SK-N-SH treated with all-trans-retinoic acid at 6 μM for 48 hours (cell line): Measurements from ENCODE around the gene KCNH2.

Source experiments
- ARNTL ChIP-seq: fragments of 450-650 bp; formaldehyde crosslinking; IDR thresholded peaks from 2 replicates; pipeline ENCODE4 v1.5.0; 2020; ENCODE audit warnings: low read depth, mild to moderate bottlenecking, moderate library complexity, borderline replicate concordance
- CREB5 ChIP-seq: fragments of 250-450 bp; sonication (Bioruptor Pico); IDR thresholded peaks from 2 replicates; pipeline ENCODE4 v1.5.1; 2020; ENCODE audit warnings: low read depth, mild to moderate bottlenecking, moderate library complexity
- CSDC2 ChIP-seq: fragments of 250-450 bp; sonication (Bioruptor Pico); IDR thresholded peaks from 2 replicates; pipeline ENCODE4 v1.5.0; 2020; ENCODE audit warnings: mild to moderate bottlenecking, moderate library complexity
- ESRRG ChIP-seq: fragments of 250-450 bp; sonication (Bioruptor Pico); IDR thresholded peaks from 2 replicates; pipeline ENCODE4 v1.6.1; 2021; ENCODE audit warnings: mild to moderate bottlenecking
- GLIS3 ChIP-seq: fragments of 250-450 bp; sonication (Bioruptor Pico); IDR thresholded peaks from 2 replicates; pipeline ENCODE4 v1.5.0; 2020; ENCODE audit warnings: mild to moderate bottlenecking, moderate library complexity
- PATZ1 ChIP-seq: fragments of 250-450 bp; sonication (Bioruptor Pico); IDR thresholded peaks from 2 replicates; pipeline ENCODE4 v1.8.0; 2020; ENCODE audit warnings: mild to moderate bottlenecking, moderate library complexity, borderline replicate concordance
- POU6F1 ChIP-seq: fragments of 250-450 bp; sonication (Bioruptor Pico); IDR thresholded peaks from 2 replicates; pipeline ENCODE4 v1.8.0; 2021; ENCODE audit warnings: low read depth, mild to moderate bottlenecking, moderate library complexity, borderline replicate concordance
- PPARA ChIP-seq: fragments of 250-450 bp; sonication (Bioruptor Pico); IDR thresholded peaks from 2 replicates; pipeline ENCODE4 v1.5.0; 2020; ENCODE audit warnings: mild to moderate bottlenecking, borderline replicate concordance
- RARB ChIP-seq: fragments of 250-450 bp; sonication (Bioruptor Pico); IDR thresholded peaks from 2 replicates; pipeline ENCODE4 v1.8.0; 2021; ENCODE audit warnings: mild to moderate bottlenecking, moderate library complexity
- TCF4 ChIP-seq: fragments of 250-450 bp; sonication (Bioruptor Pico); IDR thresholded peaks from 2 replicates; pipeline ENCODE4 v1.8.0; 2021; ENCODE audit warnings: mild to moderate bottlenecking, moderate library complexity, borderline replicate concordance
- TOX ChIP-seq: fragments of 250-450 bp; sonication (Bioruptor Pico); IDR thresholded peaks from 2 replicates; pipeline ENCODE4 v1.8.0; 2021; ENCODE audit warnings: mild to moderate bottlenecking, moderate library complexity, borderline replicate concordance
- ZC3H10 ChIP-seq: fragments of 250-450 bp; sonication (Bioruptor Pico); IDR thresholded peaks from 2 replicates; pipeline ENCODE4 v1.5.1; 2021; ENCODE audit warnings: mild to moderate bottlenecking, moderate library complexity
- ZFP3 ChIP-seq: fragments of 250-450 bp; sonication (Bioruptor Pico); IDR thresholded peaks from 2 replicates; pipeline ENCODE4 v1.5.0; 2020; ENCODE audit warnings: mild to moderate bottlenecking, moderate library complexity
- ZFP30 ChIP-seq: fragments of 450-650 bp; formaldehyde crosslinking; IDR thresholded peaks from 2 replicates; pipeline ENCODE4 v1.5.0; 2022; ENCODE audit warnings: mild to moderate bottlenecking, moderate library complexity

GRCh38 chr7:150914196-150914595 is 63.9 kb downstream of the KCNH2 start:
- no peak for TF ChIP-seq POU6F1 (CRISPR knock-in tag)
- TF ChIP-seq ZFP30 (CRISPR knock-in tag) = no peak
- no peak for TF ChIP-seq CREB5
- TF ChIP-seq CSDC2 (CRISPR knock-in tag) = no peak
- no peak for TF ChIP-seq PATZ1 (CRISPR knock-in tag)
- no peak for TF ChIP-seq ARNTL (CRISPR knock-in tag)
- no peak for TF ChIP-seq RARB (CRISPR knock-in tag)
- no peak for TF ChIP-seq GLIS3 (CRISPR knock-in tag)
- no peak for TF ChIP-seq TCF4
- no peak for TF ChIP-seq ZFP3
- TF ChIP-seq PPARA = no peak
- TF ChIP-seq ESRRG (CRISPR knock-in tag) = no peak
- TF ChIP-seq TOX (CRISPR knock-in tag) = no peak
- no peak for TF ChIP-seq ZC3H10 (CRISPR knock-in tag)
